Right lobe of liver (tissue), 4 donors: Measurements from ENCODE around the gene PGC.

Experiments used
- POLR2A ChIP-seq: fragments of 450-650 bp; IDR thresholded peaks from one replicate; pipeline ENCODE4 v1.6.1; 2017; ENCODE audit warnings: antibody characterized with exemption, mild to moderate bottlenecking
- TF ChIP-seq, protein P1 (sequence below), 4 donors: fragments of 200-600 bp in 3 of 4; fragments of 450-650 bp in 1 of 4; IDR thresholded peaks; one replicate each; pipeline versions ENCODE4 v1.5.1 to v1.8.0; 2016 to 2022; ENCODE audit warnings: antibody characterized with exemption in 4 of 4, mild to moderate bottlenecking in 2 of 4
- donor health status: DM: no; HTN: no; CAD: no.
- donor health status: DM: no; HTN: no; CAD: no.
- donor health status: DM: no; HTN: yes; CAD: no.

DNA sequence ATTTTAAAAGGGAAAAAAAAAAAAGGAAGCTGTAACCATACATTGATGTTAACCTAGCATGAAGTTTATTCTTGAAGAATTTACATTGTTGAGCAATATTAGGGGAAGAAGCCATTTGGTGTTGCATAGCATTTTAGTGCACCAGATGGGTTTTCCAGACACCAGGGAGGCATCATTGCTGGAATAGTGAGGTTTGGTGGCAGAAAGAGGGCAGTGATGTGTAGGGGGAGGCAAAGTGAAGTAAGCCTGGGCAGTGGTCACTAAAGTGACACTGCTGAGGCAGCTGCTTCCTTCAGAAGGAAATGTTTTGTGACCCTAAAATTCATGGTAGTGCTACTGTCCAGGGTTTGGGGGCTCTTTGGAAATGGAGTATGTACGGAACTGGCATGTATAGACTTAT lies 42.8 kb upstream of the PGC start:
- TF ChIP-seq POLR2A: no peak
- TF ChIP-seq, protein P1, sequence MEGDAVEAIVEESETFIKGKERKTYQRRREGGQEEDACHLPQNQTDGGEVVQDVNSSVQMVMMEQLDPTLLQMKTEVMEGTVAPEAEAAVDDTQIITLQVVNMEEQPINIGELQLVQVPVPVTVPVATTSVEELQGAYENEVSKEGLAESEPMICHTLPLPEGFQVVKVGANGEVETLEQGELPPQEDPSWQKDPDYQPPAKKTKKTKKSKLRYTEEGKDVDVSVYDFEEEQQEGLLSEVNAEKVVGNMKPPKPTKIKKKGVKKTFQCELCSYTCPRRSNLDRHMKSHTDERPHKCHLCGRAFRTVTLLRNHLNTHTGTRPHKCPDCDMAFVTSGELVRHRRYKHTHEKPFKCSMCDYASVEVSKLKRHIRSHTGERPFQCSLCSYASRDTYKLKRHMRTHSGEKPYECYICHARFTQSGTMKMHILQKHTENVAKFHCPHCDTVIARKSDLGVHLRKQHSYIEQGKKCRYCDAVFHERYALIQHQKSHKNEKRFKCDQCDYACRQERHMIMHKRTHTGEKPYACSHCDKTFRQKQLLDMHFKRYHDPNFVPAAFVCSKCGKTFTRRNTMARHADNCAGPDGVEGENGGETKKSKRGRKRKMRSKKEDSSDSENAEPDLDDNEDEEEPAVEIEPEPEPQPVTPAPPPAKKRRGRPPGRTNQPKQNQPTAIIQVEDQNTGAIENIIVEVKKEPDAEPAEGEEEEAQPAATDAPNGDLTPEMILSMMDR (IDR thresholded peaks at IDR 0.05): no peak
